UCSD-AML1 (cell line): ENCODE data around the gene FOXP4.
A peak's percentile ranks its signal among the peaks of the same experiment; 100 is the strongest.

Experiments used
- DNase-seq: peaks from one replicate; lab custom pipeline; 2025; ENCODE audit not compliant: unreplicated experiment; lab: John Stamatoyannopoulos, UW

Gene FOXP4

DNA sequence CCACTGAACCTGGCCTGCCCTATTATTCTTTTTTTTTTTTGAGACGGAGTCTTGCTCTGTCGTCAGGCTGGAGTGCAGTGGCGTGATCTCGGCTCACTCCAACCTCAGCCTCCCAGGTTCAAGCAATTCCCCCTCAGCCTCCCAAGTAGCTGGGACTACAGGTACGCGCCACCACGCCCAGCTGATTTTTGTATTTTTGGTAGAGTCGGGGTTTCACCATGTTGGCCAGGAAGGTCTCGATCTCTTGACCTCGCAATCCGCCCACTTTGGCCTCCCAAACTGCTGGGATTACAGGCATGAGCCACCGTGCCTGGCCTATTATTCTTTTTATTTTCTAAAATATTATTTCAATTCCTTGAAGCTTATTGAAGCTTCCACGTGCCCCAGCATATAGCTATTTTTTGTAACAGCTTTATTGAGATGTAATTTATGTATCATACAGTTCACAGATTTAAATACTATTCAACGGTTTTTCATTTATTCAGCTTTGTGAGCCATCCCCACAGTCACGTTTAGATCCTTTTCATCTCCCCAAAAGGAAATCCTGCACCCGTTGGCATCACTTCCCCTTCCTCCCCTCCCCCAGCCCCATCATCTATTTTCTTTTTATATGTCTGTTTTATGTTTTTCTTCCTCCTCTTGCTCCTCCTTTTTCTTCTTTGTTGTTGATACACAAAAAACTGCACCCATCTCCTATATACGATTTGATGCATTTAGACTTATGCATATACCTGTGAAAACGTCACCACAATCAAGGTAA, 78.6 kb downstream of the FOXP4 start:
- DNase-seq, result no peak

DNA sequence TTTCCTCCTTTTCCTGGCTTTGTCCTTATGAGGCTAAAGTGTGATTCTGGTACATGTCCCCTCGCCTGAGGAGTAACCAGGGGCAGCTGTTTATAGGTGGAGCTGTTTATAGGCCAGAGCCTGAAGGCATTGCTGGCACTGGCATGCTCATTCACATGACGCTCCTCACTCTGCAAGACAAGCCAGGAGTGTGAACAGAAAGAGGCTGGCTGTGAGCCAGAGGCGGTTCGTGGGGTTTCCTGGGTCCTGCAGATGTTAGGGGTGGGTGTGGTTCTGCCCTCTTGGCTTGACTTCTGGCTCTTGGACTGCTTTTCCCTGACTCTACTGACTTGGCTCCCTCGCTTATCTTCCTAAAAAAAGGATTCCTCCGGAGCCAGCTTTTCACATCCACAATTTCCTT, 79.3 kb downstream of the FOXP4 start:
- DNase-seq, result peak; percentile 27

DNA sequence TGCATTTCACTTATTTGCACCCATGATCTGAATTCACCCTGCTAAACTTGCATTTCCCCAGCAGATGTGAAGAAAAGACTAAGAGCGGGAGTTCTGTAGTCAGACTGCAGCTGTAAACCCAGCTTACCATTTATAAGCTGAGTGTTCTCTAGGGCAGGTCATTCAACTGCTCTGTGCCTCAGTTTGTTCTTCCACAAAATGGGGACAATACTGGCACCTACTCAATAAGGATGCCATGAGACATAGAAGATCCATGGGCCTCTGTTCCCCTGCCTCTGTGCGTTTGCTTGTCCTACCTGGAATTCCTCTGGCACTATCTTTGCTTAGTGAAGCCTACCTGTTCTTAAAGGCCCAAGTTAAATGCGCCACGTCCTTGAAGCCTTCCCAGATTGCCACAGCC, 79.8 kb downstream of the FOXP4 start:
- DNase-seq, result no peak

DNA sequence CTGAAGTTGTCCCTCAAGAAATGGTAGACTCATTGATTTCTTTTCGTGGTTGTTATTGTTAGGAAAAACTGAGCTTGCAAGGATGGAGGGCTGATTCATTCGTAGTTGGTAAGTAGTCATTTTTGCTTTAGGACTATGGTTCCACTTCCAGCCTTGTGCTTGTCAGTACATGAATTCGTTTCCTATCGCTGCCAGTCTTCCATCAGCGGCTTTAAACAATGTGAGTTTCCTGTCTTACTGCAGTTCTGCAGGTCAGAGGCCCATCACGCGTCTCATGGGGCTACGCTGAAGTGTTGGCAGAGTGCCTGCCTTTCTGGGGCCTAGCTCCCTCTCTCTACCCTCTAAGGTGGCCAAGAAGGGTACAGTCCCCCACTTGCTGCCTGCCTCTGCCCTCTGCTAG, 80.7 kb downstream of the FOXP4 start:
- peak; percentile 53 for DNase-seq

DNA sequence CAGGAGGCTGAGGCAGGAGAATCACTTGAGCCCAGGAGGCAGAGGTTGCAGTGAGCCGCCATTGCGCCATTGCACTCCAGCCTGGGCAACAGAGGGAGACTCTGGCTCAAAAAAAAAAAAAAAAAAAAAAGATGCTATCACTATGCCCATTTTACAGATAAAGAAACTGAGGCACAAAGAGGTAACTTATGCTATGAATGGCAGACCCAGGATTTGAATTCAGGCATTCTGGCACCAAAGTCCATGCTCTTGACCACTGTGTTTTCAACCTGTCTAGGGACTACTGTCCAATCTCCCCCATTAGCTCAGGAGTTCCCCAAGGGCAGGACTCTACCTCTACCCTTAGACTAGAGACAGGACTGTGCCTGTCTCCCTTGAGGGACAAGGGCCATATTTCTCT, 82.9 kb downstream of the FOXP4 start:
- DNase-seq, result no peak

DNA sequence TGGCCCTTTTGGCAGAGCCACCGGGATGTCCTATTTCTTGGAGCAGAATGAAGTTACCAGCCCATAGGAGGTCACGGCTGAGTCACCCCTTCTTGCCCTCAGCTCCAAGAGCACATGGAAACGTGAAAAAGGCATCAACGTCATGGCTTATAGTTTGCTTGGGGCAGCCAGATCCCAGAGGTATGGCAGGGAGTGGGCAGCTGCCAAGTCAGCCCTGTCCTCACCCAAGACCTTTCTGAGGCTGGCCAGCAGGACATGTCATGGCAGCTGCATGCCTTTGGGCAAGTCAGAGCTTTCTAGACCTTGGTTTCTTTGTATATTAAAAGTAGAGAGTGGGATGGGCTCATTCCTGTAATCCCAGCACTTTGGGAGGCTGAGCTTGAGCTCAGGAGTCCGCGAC, 83.9 kb downstream of the FOXP4 start:
- no peak for DNase-seq

DNA sequence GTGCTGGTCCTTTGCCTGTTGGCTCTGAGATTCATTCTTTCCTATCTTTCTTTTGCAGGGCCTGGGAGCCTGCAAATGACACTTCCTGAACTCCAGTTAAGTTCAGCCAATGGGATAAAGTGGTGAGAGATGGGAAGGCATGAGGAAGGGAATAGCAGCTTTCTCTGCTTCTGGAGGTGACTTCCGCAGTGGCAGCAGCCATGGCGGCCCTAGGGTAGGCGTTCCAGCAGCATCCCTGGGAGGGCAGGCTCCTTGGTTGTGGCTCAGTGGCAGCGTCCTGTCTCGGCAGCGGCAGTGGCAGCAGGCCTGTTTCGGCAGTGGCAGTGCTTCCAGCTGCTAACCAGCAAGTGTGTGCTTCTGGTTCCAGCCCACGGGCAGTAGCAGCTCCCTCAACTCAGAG, 84.8 kb downstream of the FOXP4 start:
- DNase-seq, result no peak

DNA sequence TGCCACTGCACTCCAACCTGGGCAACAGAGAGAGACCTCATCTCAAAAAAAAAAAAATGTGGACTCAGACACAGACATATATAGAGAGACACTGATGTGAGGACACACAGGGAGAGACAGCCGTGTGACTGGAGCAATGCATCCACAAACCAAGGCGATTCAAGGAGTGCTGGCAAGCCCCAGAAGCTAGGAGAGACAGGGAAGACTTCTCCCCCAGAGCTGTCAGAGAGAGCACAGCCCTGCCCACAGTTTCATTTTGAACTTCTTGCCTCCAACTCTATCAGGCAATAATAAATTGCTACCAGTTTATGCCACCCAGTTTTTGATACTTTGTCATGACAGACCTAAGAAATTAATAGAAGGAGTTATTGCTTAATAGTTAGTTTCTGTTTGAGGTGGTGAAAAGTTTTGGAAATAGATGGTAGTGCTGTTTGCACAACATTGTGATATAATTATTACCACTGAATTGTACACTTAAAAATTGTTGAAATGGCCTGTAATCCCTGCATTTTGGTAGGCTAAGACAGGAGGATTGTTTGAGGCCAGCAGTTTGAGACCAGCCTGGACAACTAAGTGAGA, 87.0 kb downstream of the FOXP4 start:
- no peak for DNase-seq

DNA sequence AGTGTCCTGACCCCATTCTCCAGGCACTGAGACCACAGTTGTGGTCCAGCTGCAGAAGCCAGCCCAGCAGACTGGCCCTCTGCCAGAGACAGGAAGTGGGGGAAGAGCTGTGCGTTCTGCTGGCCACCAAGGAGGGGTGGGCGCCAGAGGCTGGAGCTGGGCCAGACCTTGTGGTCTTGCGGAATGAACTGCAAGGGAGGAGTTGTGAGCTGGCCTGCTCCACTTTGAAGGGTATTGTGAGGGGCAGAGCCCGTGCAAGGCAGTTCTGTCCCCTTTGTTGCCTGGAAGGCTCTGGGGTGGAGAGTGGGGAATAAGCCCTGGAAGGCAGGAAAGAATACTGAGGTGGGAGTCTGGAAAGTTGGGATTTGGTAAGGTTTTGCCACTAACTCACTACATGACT, 88.5 kb downstream of the FOXP4 start:
- DNase-seq, result peak; percentile 33

DNA sequence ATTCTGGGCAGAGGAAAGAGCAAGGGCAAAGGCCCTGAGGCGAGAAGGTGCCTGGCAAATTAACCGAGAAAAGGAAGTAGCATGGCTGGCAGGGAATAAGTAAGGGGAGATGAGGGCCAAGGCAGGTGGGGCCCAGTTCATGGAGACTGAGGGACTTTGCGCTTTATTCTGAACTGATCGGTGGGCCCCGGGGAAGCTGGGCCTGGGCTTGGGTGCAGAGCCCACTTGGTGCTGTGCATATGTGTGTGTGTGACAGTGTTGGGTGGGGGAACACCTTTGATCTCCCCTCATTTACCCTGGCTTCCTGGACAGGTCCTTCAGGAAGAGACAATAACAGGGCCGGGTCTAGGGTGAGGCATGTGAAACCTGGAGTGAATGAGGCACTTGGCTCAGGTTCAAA, 89.2 kb downstream of the FOXP4 start:
- DNase-seq, result no peak

DNA sequence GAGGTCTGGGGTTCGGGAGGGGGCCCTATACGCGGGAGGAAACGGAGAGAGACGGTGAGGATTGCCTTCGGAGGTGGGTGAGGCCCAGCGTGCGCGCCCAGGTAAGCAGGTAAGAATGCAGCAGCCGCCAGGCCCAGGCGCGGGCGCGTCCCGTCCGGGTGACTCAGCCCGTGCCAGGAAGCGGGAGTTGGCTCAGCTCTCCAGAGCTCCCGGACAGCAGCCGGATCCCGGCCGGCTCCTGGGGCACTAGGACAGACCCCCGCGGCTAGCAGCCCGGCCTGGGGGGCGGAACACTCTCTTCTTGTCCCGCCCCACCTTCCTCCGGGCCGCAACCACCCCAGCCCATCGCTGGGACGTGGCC, 90.6 kb downstream of the FOXP4 start:
- DNase-seq, result no peak

DNA sequence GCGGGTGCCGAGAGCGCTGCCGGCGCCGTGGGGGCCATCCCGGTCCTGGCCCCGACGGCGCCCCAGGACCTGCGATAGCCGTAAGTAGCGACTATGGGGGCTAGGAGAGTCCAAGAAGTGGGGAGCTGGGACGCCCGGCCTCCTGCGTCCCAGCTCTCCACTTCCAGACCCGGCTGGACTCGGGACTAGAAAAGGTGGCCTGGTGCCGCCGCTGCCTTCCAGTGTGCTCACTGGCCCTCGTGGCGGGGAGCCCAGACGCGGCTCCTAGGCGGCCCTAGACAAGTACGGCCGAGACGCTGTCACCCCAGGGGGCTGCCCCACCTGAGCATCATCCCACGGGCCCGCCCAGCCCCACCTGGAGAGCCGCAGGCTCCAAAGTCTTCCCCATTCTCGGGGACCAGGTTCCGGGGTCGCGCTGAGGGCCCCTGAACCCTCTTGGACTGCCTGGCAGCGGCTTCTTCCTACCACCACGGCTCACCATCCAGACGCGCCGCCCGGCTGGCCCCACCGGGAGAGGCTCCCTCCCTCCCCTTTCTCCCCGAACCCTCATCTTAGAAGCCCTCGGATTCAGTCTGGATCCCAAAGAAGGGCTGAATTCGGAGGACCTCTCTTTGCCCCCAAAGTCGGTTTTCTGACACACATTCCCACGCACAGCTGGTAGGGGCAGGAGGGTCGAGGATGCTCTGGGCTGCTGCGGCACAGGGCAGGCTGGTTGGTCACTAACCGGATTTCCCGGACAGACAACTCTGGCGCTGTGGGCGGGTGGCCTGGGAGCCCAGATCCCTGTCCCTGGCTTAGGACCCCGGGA, 91.2 kb downstream of the FOXP4 start:
- no peak for DNase-seq

DNA sequence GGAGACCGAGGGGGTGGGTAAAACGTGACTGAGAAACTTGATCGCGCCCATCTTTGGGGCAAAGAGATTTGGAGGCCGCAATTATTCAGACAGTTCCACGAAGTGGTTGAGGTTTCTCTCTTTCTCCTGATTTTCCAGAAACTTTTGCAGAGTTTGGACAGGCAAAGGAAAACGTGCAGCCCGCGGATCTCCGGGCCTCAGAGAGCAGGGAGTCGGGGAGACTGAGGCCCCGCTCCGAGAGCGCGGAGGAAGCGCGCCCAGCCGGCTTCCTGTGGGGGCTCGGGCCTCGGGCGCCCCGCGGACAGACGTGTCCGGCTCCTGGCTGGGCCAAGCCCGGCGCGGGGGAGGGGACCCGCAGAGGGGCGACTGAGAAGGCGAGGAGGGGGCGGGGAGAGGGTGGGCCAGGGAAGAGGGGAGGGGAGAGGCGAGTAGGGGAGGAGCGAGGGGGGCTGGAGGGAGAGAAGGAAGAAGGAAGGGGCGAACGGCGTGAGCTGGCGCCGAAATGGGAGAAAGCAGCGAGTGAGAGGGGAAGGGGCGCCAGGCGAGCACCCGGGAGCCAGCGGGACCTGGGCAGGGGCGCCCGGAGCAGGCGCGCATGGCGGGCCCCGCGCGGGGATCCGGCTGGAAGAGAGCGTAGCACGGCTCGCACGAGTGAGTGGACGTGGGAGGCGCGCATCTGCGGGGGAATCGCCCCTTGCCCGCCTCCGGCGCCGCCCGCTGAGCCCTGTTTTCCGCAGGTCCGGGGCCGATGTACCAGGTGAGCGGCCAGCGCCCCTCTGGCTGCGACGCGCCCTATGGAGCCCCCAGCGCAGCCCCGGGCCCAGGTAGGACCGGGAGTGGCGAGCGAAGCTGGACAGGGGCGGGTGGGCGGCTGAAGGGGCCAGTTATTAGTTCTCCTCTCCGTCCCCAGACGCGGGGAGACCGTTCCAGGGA, 92.1 kb downstream of the FOXP4 start, which contains the start of gene MDFI:
Gene MDFI (plus strand): TSS at position 467 of the 933 bp plus-strand sequence. CDS start 282 bp downstream, at position 749.
- DNase-seq, result peak; percentile 70

DNA sequence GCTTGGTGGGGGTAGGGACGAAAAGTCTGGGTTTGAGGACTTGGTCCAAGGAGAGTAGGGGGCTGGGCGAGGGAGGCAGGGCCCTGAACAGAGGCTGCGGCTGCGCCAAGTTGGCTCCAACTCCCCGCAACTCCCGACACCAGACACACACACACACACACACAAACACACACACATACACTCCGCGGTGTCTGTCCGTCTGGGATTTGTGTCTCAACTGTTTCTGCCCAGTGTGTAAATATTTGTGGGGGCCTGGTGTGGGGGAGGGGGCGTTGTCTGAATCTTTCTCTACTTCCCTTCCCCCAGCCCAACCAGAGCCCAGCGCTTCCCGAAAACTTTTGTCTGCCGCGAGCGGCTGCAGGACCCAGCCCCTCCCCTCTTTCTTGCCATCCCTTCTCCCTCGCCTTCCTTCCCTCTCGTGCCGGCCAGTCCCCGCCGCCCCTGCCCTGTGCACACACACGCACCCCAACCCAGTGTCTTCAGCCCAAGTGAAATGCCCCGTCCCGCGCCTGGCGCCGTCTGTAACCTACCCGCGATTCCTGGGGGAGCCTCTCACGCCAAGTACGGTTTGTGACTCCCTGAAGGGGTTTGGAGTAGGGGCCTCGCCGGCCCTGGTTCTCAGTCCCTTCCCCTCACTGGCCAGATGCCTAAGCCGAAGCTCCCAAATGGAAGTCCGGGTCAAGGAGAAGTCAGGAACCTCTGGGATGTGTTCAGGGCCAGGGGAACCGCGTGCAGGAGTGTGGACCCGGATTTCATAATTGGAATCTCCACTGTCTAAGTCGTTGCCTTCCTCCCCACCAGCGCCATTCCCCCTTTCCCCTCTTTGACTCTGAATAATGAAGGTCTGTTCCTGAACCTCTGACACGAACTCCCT, 93.0 kb downstream of the FOXP4 start:
- DNase-seq, result peak; percentile 50

DNA sequence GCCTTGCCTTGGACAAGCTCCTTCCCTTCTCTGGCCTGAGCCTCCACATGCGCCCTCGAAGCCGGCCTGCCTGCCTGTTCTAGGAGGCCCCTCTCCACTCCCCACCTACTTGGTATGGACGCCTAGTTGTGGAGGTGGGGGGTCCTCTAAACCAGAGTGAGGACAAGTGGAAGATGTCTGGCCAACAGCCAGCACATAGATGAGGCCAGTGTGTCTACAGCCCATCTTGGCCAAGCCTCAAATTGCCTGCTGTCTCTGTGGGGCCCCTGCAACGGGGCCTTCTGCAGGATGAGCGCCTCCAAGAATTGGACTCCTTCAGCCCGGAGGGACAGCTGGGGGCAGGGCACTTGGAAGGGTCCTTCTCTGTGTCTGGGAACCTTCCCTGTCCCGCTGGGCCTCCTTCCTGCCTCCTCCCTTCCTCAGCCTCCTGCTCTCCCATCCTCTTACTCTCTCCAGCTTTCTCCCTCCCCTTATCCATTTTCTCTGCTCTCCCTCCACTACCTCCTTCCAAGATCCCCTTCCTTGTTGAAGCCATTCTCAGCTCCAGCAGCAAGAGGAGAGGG, 93.7 kb downstream of the FOXP4 start:
- DNase-seq, result no peak

DNA sequence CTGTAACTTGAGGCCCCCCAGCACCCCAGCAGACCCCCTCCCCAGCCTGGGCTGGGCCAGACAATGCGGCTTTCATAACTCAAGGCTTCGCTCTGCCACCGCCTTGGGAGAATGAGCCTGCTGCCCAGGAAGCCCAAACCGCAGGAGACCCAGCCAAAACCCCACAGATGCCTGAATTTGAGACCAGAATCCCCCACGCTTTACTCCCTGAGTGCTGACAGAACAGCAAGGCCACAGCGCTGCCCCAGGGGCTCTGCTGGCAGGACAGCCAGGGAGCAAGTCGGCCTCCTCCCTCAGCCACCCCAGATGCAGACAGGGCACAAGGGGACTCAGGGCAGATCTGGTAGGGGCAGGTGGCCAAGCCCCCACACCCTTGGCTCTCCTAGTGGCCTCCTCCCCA, 94.2 kb downstream of the FOXP4 start:
- DNase-seq, result peak; percentile 40

DNA sequence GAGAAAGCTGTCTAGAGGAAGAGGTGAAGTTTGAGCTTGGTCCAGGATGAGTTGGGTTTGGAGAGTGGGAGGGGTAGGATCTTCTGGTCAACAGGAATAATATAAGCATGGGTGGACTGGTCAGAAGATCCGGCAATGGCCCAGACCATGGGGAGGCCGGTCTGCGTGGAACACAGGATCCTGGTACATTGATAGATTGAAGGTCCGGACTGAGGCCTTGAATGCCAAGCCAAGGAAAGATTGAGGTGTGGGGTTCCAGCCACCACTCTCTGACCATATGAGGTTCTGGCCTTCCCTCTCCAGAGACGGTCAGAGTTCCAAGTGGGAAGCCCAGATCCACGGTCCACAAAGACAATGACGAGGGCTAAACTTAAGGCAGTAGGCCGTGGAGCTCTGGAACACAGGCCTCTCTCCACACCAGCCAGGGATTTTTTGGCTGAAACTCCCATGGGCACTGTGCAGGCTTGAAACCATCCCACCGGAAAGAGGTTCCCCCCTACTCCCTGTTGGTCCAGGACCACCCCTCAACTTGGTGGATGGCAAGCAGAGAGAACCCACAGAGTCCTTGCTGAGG, 95.3 kb downstream of the FOXP4 start:
- DNase-seq, result no peak

DNA sequence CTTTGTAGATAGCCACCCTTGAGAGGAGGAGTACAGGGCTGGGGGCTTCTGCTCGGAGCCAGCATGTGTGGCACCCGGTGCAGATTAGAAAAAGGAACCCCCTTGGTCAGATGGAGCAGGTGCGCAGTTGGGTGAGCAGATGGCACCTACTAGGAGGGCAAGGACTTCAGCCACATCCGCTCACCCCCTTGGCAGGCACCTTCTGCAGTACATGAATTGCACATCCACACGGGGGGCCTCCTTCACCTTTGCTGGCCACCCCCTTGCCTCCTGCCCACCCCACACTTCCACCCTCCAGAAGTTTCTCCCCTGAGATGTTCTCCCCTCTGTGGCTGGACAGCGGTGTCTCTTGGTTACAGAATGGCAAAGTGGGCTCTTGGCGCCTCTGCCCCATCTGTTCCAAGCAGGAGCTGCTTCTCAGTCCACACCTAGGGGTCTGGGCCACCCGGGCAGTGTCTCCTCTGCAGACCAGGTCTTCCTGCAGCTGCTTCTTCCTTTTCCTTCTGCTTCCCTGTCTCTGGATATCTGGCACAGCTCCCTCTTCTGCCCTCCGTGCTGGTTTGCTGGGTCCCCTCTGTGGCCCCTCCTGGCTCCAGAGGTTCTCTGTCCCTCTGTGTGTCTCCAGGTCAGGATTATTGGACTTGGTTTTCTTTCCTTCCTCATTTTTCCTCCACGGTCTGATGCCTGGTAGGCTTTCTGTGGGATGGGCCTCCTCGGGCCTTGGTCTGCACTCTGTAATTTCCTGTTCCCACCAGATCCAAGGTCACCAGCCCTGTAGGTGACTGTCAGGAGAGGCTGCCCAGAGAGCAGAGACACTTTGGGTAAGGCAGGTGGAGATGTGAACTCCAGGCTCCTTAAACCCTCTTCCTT, 96.1 kb downstream of the FOXP4 start:
- no peak for DNase-seq
